ENCODE data around the gene MRPL42.

Gene MRPL42

GRCh38 chr12:93500667-93501066 lies 33.4 kb downstream of the MRPL42 start:
- DNase-seq, result no peak

- DNase-seq, result peak; percentile 0
Measured at GRCh38 chr12:93502802-93503623, 35.7 kb downstream of the MRPL42 start.

GRCh38 chr12:93507165-93507564 lies 39.9 kb downstream of the MRPL42 start:
- DNase-seq, result no peak

- no peak for DNase-seq
Measured at GRCh38 chr12:93509506-93509905, 42.2 kb downstream of the MRPL42 start.

GRCh38 chr12:93514853-93515252 lies 47.5 kb downstream of the MRPL42 start:
- no peak for DNase-seq

- DNase-seq, result no peak
Measured at GRCh38 chr12:93518725-93519124, 51.4 kb downstream of the MRPL42 start.

- no peak for DNase-seq
Measured at GRCh38 chr12:93519859-93520258, 52.5 kb downstream of the MRPL42 start.

- DNase-seq, result no peak
Measured at GRCh38 chr12:93520454-93520853, 53.1 kb downstream of the MRPL42 start.

GRCh38 chr12:93521225-93522080 lies 54.1 kb downstream of the MRPL42 start:
- DNase-seq, result no peak

- no peak for DNase-seq
Measured at GRCh38 chr12:93524386-93525133, 57.2 kb downstream of the MRPL42 start.

GRCh38 chr12:93526786-93527428 lies 59.6 kb downstream of the MRPL42 start:
- DNase-seq, result no peak

GRCh38 chr12:93530358-93530757 lies 63.0 kb downstream of the MRPL42 start:
- DNase-seq, result no peak

GRCh38 chr12:93533310-93533709 lies 66.0 kb downstream of the MRPL42 start:
- no peak for DNase-seq

- no peak for DNase-seq
Measured at GRCh38 chr12:93536111-93536765, 68.9 kb downstream of the MRPL42 start.

GRCh38 chr12:93536766-93537488 lies 69.6 kb downstream of the MRPL42 start:
- DNase-seq, result no peak

GRCh38 chr12:93537769-93538168 lies 70.5 kb downstream of the MRPL42 start:
- DNase-seq, result no peak

GRCh38 chr12:93539821-93540220 lies 72.5 kb downstream of the MRPL42 start:
- DNase-seq, result no peak

GRCh38 chr12:93540466-93540865 lies 73.2 kb downstream of the MRPL42 start:
- DNase-seq, result no peak

GRCh38 chr12:93541578-93542225 lies 74.4 kb downstream of the MRPL42 start:
- no peak for DNase-seq

- no peak for DNase-seq
Measured at GRCh38 chr12:93547778-93548177, 80.5 kb downstream of the MRPL42 start.

GRCh38 chr12:93549174-93549573 lies 81.9 kb downstream of the MRPL42 start:
- no peak for DNase-seq

Measured in NCI-H1436 (cell line).